Trophoblast cell (in vitro differentiated cells and primary cell): ENCODE data around the gene NOXA1.
A peak's percentile ranks its signal among the peaks of the same experiment; 100 is the strongest.

ENCODE experiments used
- DNase-seq, 2 donors: peaks; one replicate each; pipeline ENCODE4 v3.0.0-alpha.2; 2016
- H2AFZ ChIP-seq: 2 replicates; pipeline ENCODE4 v1.6.1; 2013; ENCODE audit warnings: low read length, moderate library complexity, mild to moderate bottlenecking; ENCODE audit not compliant: insufficient read depth, poor library complexity
- H2AK5ac ChIP-seq: 2 replicates; pipeline ENCODE4 v1.6.1; 2013; ENCODE audit warnings: mild to moderate bottlenecking, low read length
- H2BK120ac ChIP-seq: 2 replicates; pipeline ENCODE4 v1.6.1; 2013; ENCODE audit warnings: low read length, mild to moderate bottlenecking, moderate library complexity; ENCODE audit not compliant: insufficient read depth, poor library complexity
- H2BK12ac ChIP-seq: 2 replicates; pipeline ENCODE4 v1.6.1; 2013; ENCODE audit warnings: mild to moderate bottlenecking, low read length, moderate library complexity
- H2BK5ac ChIP-seq: 2 replicates; pipeline ENCODE4 v1.6.1; 2013; ENCODE audit warnings: low read length, low read depth, moderate library complexity, mild to moderate bottlenecking; ENCODE audit not compliant: poor library complexity
- H3K14ac ChIP-seq: 2 replicates; pipeline ENCODE4 v1.6.1; 2013; ENCODE audit warnings: mild to moderate bottlenecking, low read length
- H3K18ac ChIP-seq: 2 replicates; pipeline ENCODE4 v1.6.1; 2013; ENCODE audit warnings: mild to moderate bottlenecking, low read length
- H3K23ac ChIP-seq: 2 replicates; pipeline ENCODE4 v1.6.1; 2013; ENCODE audit warnings: low read length
- H3K27ac ChIP-seq: 2 replicates; pipeline ENCODE4 v1.5.1; 2013; ENCODE audit warnings: low read depth, mild to moderate bottlenecking, inconsistent platforms, low read length, moderate library complexity
- H3K27me3 ChIP-seq: 2 replicates; pipeline ENCODE4 v1.6.1; 2013; ENCODE audit warnings: inconsistent platforms, mild to moderate bottlenecking, low read length, moderate library complexity; ENCODE audit not compliant: insufficient read depth
- H3K36me3 ChIP-seq, 2 experiments: 1 replicate in 1 of 2; 2 replicates in 1 of 2; pipeline ENCODE4 v1.6.1; 2013; ENCODE audit warnings: low read length in 2 of 2, mild to moderate bottlenecking in 2 of 2, moderate library complexity in 1 of 2; ENCODE audit not compliant: insufficient read depth in 2 of 2, control insufficient read depth in 1 of 2
- H3K4ac ChIP-seq: 2 replicates; pipeline ENCODE4 v1.6.1; 2013; ENCODE audit warnings: low read depth, mild to moderate bottlenecking, low read length, moderate library complexity
- H3K4me1 ChIP-seq, 2 experiments: 1 replicate in 1 of 2; 2 replicates in 1 of 2; pipeline ENCODE4 v1.6.1; 2013; ENCODE audit warnings: low read length in 2 of 2, mild to moderate bottlenecking in 2 of 2, moderate library complexity in 1 of 2; ENCODE audit not compliant: insufficient read depth in 2 of 2, control insufficient read depth in 1 of 2
- H3K4me2 ChIP-seq: 2 replicates; pipeline ENCODE4 v1.6.1; 2013; ENCODE audit warnings: inconsistent platforms, mild to moderate bottlenecking, low read length, moderate library complexity
- H3K4me3 ChIP-seq: 2 replicates; pipeline ENCODE4 v1.5.1; 2013; ENCODE audit warnings: mild to moderate bottlenecking, low read depth, low read length, inconsistent platforms
- H3K79me1 ChIP-seq: one replicate; pipeline ENCODE4 v1.6.1; 2013; ENCODE audit warnings: low read length
- H3K79me2 ChIP-seq: 2 replicates; pipeline ENCODE4 v1.6.1; 2013; ENCODE audit warnings: low read length, mild to moderate bottlenecking; ENCODE audit not compliant: control insufficient read depth, insufficient read depth, poor library complexity
- H3K9ac ChIP-seq: 2 replicates; pipeline ENCODE4 v1.6.1; 2013; ENCODE audit warnings: mild to moderate bottlenecking, low read length
- H3K9me3 ChIP-seq: 2 replicates; pipeline ENCODE4 v1.6.1; 2013; ENCODE audit warnings: low read depth, mild to moderate bottlenecking, control low read depth, inconsistent platforms, low read length; ENCODE audit not compliant: insufficient read depth
- H4K12ac ChIP-seq: 2 replicates; pipeline ENCODE4 v1.6.1; 2013; ENCODE audit warnings: low read depth, mild to moderate bottlenecking, low read length, moderate library complexity
- H4K8ac ChIP-seq: 2 replicates; pipeline ENCODE4 v1.6.1; 2013; ENCODE audit warnings: low read depth, mild to moderate bottlenecking, low read length, moderate library complexity
- H4K91ac ChIP-seq: one replicate; pipeline ENCODE4 v1.6.1; 2013; ENCODE audit warnings: low read depth, mild to moderate bottlenecking, low read length, moderate library complexity
- WGBS: extraction: QIAGEN DNeasy Blood & Tissue Kit; methylation state at CpG from one replicate; pipeline ENCODE4 v1.1.7; 2013; ENCODE audit warnings: missing lambda C conversion rate; ENCODE audit not compliant: insufficient read length, insufficient coverage; ENCODE audit errors: extremely low coverage; 5-methylcytosine and 5-hydroxymethylcytosine counted together

Gene NOXA1

DNA sequence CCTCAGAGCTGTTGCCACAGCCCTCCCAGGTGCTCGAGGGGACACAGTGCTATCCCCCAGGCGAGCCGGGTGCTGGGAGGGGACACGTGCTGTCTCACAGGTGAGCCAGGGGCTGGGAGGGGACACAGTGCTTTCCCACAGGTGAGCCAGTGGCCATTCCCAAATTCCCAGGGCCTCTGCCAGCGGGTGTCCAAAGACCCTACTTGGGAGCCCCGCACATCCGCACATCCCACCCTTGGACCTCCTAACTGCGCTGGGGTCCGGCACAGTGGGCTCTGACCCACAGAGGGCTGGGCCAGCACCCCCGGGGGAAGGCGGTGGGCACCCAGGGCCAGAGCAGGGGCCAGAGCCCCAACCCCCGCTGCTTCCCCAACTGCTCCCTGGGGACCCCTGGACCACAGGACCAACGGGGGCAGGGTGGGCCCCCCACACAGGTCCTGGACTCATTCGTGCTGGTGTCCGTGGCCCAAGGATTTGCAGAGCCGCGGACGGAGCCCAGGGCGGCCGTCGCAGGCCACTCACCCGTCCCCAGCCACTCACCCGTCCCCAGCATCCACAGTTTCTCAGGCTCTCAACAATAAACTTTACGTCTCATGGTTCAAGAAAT is 18.1 kb upstream of the NOXA1 start:
- peaks cover 3% of the 10 kb centered on the region for H3K27me3 ChIP-seq
- H4K12ac ChIP-seq = no peak overlapping the region
- no peak overlapping the region for H4K91ac ChIP-seq
- H2BK120ac ChIP-seq = no peak overlapping the region
- DNase-seq = no peak
- H3K23ac ChIP-seq = no peak overlapping the region
- H4K8ac ChIP-seq = no peak overlapping the region
- peaks cover 0 to 9% of the 10 kb centered on the region in 2 experiments for H3K4me1 ChIP-seq
- no peak overlapping the region for H2BK5ac ChIP-seq
- H3K4me3 ChIP-seq = peak overlapping the region; percentile 47
- no peak overlapping the region for H3K4ac ChIP-seq
- H3K36me3 ChIP-seq = peaks cover 0 to 2% of the 10 kb centered on the region in 2 experiments
- H2AK5ac ChIP-seq = no peak overlapping the region
- no peak overlapping the region for H3K4me2 ChIP-seq
- H3K79me1 ChIP-seq = peaks cover 2% of the 10 kb centered on the region
- no CpG with 5 or more reads among the region's 24 CpGs for WGBS
- H3K27ac ChIP-seq = no peak overlapping the region
- no peaks in the 10 kb centered on the region for H3K9me3 ChIP-seq
- no peak overlapping the region for H3K14ac ChIP-seq
- H2AFZ ChIP-seq = no peak overlapping the region
- H3K79me2 ChIP-seq = no peaks in the 10 kb centered on the region
- no peak overlapping the region for H2BK12ac ChIP-seq
- no peak overlapping the region for H3K9ac ChIP-seq
- H3K18ac ChIP-seq = no peak overlapping the region

DNA sequence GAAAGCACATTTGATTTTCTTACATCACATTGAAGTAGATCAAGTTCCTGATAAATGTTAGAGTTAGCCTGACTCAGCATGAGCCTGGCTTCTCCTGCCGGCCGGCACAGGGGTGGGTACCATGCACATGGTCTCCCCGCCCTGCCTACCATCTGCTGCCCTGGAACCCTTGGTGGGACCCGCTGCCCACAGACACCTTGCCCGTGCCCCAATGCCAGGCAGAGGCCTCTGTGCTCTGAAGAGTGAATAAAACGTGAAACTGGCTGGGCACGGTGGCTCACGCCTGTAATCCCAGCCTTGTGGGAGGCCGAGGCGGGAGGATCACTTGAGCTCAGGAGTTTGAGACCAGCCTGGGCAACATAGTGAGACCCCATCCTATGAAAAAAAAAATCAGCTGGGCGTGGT is 17.5 kb upstream of the NOXA1 start:
- Histone ChIP-seq H3K4me2 (no peak overlapping the region), H3K79me1 (peaks cover 2% of the 10 kb centered on the region), H2AK5ac (no peak overlapping the region), H3K4ac (no peak overlapping the region), H2BK12ac (no peak overlapping the region), H2BK120ac (no peak overlapping the region), H3K79me2 (peaks cover 2% of the 10 kb centered on the region), H2AFZ (no peak overlapping the region), H3K36me3 (peaks cover 0 to 2% of the 10 kb centered on the region in 2 experiments), H3K27ac (no peak overlapping the region), H3K9ac (no peak overlapping the region), H3K4me1 (peaks cover 0 to 11% of the 10 kb centered on the region in 2 experiments), H2BK5ac (no peak overlapping the region), H3K4me3 (no peak overlapping the region), H3K27me3 (peaks cover 3% of the 10 kb centered on the region), H3K18ac (no peak overlapping the region), H3K9me3 (no peaks in the 10 kb centered on the region), H4K12ac (no peak overlapping the region), H3K14ac (no peak overlapping the region), H3K23ac (no peak overlapping the region), H4K91ac (no peak overlapping the region), H4K8ac (no peak overlapping the region)
- DNase-seq = no peak
- no CpG with 5 or more reads among the region's 11 CpGs for WGBS

DNA sequence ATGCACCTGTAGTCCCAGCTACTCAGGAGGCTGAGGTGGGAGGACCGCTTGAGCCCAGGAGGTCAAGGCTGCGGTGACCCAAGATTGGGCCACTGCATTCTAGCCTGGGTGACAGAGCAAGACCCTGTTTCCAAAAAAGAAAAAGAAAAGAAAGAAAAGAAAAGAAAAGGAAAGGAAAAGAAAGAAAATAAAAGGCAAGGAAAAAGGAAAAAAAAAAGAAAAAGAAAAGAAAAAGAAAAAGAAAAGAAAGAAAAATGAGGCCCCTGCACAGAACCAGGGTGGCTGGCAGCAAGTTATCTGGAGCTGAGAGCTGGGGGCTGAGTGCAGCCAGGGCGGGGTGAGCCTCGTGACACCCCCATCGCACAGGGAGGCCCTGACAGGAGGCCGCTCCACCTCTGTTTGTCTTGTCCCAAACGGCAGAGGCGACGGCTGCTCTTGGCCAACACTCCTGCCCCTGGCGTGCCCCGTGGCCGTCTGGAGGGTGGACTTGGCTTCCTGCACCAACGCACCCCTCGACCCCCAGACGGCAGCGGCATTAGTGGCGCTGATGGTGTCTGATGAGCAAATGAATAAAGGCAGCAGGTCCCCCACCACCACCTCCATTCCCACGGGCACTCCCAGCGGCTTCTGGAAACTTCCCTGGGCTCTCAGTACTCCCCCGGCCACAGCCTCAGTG is 17.0 kb upstream of the NOXA1 start:
- no peak overlapping the region for H3K9ac ChIP-seq
- no peak overlapping the region for H3K4me2 ChIP-seq
- DNase-seq = no peak
- peaks cover 2% of the 10 kb centered on the region for H3K79me1 ChIP-seq
- H3K27ac ChIP-seq = no peak overlapping the region
- no peak overlapping the region for H3K4ac ChIP-seq
- whole genome bisulfite sequencing = no CpG with 5 or more reads among the region's 20 CpGs
- H3K79me2 ChIP-seq = peaks cover 2% of the 10 kb centered on the region
- no peak overlapping the region for H3K23ac ChIP-seq
- no peak overlapping the region for H4K91ac ChIP-seq
- no peak overlapping the region for H4K12ac ChIP-seq
- peaks cover 0 to 11% of the 10 kb centered on the region in 2 experiments for H3K4me1 ChIP-seq
- H3K18ac ChIP-seq = no peak overlapping the region
- H3K36me3 ChIP-seq = peaks cover 0 to 2% of the 10 kb centered on the region in 2 experiments
- no peak overlapping the region for H2BK5ac ChIP-seq
- no peaks in the 10 kb centered on the region for H3K9me3 ChIP-seq
- no peak overlapping the region for H2BK120ac ChIP-seq
- H3K4me3 ChIP-seq = no peak overlapping the region
- H3K14ac ChIP-seq = no peak overlapping the region
- H4K8ac ChIP-seq = no peak overlapping the region
- H2BK12ac ChIP-seq = no peak overlapping the region
- H2AK5ac ChIP-seq = no peak overlapping the region
- H3K27me3 ChIP-seq = peaks cover 3% of the 10 kb centered on the region
- no peak overlapping the region for H2AFZ ChIP-seq

- peak overlapping the region; percentile 8 for H4K8ac ChIP-seq
- H4K12ac ChIP-seq = no peak overlapping the region
- H3K27me3 ChIP-seq = peaks cover 3% of the 10 kb centered on the region
- no peak overlapping the region for H3K14ac ChIP-seq
- DNase-seq = peak; percentile 44 to 53
- peak overlapping the region; percentile 61 for H3K4me2 ChIP-seq
- no peaks in the 10 kb centered on the region for H3K9me3 ChIP-seq
- H3K18ac ChIP-seq = no peak overlapping the region
- H3K23ac ChIP-seq = no peak overlapping the region
- H2BK12ac ChIP-seq = no peak overlapping the region
- H4K91ac ChIP-seq = no peak overlapping the region
- no peak overlapping the region for H2AK5ac ChIP-seq
- no peak overlapping the region for H3K27ac ChIP-seq
- H2AFZ ChIP-seq = no peak overlapping the region
- H3K4me3 ChIP-seq = no peak overlapping the region
- no CpG with 5 or more reads among the region's 63 CpGs for WGBS
- no peak overlapping the region for H2BK5ac ChIP-seq
- H3K79me2 ChIP-seq = peaks cover 2% of the 10 kb centered on the region
- peaks cover 0 to 16% of the 10 kb centered on the region in 2 experiments for H3K4me1 ChIP-seq
- no peak overlapping the region for H3K9ac ChIP-seq
- peaks cover 2% of the 10 kb centered on the region for H3K79me1 ChIP-seq
- H2BK120ac ChIP-seq = no peak overlapping the region
- peaks cover 0 to 2% of the 10 kb centered on the region in 2 experiments for H3K36me3 ChIP-seq
- no peak overlapping the region for H3K4ac ChIP-seq
These were observed 16.2 kb upstream of the NOXA1 start for GRCh38 chr9:137406876-137407589.
